Measurements from ENCODE around the gene SCAF1.
A peak's percentile ranks its signal among the peaks of the same experiment; 100 is the strongest.

DNA sequence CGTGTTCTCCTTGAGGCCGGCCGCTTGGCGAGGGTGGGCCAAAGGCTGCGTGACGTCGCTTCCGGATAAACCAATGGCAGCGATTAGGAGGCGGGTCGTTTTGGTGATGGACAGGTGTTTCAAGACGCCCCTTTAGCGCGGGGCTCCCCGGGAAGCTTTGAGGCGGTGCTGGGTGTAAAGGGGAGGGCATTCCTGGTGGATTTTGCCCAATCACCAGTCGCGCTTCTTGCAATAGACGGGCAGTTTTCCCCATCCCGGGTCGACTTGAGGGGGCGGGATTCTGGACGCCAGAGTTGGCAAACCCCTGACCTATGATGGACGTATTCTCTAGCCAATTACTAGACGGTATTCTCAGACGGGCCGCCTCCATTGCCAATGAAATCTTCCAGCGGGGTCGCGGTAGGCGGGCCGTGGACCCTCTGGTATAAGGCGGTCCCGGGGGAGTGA lies 34.8 kb downstream of the SCAF1 start:
- TF ChIP-seq POLR2A (IDR thresholded peaks at IDR 0.05), result no peak
- TF ChIP-seq, protein P1, sequence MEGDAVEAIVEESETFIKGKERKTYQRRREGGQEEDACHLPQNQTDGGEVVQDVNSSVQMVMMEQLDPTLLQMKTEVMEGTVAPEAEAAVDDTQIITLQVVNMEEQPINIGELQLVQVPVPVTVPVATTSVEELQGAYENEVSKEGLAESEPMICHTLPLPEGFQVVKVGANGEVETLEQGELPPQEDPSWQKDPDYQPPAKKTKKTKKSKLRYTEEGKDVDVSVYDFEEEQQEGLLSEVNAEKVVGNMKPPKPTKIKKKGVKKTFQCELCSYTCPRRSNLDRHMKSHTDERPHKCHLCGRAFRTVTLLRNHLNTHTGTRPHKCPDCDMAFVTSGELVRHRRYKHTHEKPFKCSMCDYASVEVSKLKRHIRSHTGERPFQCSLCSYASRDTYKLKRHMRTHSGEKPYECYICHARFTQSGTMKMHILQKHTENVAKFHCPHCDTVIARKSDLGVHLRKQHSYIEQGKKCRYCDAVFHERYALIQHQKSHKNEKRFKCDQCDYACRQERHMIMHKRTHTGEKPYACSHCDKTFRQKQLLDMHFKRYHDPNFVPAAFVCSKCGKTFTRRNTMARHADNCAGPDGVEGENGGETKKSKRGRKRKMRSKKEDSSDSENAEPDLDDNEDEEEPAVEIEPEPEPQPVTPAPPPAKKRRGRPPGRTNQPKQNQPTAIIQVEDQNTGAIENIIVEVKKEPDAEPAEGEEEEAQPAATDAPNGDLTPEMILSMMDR (IDR thresholded peaks at IDR 0.05), result no peak
- TF ChIP-seq EP300 (IDR thresholded peaks at IDR 0.05), result peak; percentile 21
